HG03520 (cell line): ENCODE results near the gene FITM1.
"Not testable (repeated sequence)": the region's sequence is repeated elsewhere in the genome, so short reads cannot be mapped to it uniquely, and the experiment has no call there.

Experiments
- ATAC-seq: cut with Tn5 transposase; IDR thresholded peaks from one replicate; pipeline ENCODE4 v1.9.1; 2021; ENCODE audit warnings: mild to moderate bottlenecking, moderate library complexity; ENCODE audit not compliant: unreplicated experiment

The FITM1 gene

DNA sequence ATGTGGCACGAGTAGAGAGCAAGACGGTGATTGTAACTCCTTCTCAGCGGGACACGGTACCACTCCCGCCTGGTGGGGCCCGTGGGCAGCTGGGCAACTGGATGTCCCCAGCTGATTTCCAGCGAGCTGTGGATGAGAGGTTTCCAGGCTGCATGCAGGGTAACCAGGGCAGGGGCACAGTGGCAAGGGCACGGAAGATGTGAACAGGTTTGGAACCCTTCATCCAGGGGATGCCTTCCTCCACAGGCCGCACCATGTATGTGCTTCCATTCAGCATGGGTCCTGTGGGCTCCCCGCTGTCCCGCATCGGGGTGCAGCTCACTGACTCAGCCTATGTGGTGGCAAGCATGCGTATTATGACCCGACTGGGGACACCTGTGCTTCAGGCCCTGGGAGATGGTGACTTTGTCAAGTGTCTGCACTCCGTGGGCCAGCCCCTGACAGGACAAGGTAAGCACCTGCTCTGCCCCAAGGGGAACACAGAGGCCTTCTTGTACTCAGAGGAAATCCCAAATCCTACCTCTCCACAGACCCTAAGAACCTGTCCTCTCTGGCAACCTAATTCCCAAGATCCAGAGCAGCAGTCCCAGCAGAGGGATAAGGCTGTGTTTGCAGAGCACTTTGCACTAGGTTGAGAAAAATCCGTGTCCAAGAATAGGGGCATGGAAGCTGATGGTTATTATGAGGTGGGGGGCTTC, 32.1 kb upstream of the FITM1 start:
- no peak for ATAC-seq

- no peak for ATAC-seq
Observed at GRCh38 chr14:24098927-24099813, 31.3 kb upstream of the FITM1 start.

DNA sequence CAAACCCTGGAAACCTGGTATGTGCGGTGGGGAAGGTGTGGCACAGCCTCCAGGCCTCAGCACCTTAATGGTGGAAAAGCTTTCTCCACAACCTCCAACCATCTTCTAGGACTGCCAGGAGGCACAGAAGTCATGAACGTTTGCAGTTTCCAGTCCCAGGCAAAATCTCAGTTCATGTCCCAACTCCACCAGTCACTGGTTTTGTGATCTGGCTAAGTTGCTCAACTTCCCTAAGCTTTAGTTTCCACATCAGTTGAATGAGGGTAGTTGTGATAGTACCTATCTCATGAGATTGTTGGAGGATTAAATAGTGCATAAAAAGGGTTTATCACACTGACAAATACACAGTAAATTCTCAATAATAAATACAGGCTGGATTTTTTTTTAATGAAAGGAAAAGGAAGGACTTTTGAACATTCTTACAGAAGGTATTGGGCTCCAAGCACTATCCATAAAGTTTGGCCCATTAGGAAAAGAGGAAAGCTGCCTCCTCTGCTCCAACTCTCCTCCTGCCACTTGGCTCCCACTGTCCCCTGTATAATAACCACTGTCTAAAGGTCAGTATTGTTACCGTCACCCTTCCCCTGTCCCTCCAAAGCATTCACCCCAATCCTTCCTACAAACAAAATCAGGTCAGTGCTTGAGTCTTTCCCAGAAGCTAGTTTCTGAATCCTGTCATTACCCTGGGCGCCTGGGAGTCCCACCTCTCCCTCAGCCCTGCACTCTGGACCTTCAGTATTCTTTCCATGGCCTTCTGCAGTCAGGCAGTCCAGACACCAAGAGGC, 30.1 kb upstream of the FITM1 start:
- no peak for ATAC-seq

- no peak for ATAC-seq
Observed at GRCh38 chr14:24100982-24101494, 29.4 kb upstream of the FITM1 start.

GRCh38 chr14:24102357-24103048, 28.0 kb upstream of the FITM1 start:
- ATAC-seq, result no peak

DNA sequence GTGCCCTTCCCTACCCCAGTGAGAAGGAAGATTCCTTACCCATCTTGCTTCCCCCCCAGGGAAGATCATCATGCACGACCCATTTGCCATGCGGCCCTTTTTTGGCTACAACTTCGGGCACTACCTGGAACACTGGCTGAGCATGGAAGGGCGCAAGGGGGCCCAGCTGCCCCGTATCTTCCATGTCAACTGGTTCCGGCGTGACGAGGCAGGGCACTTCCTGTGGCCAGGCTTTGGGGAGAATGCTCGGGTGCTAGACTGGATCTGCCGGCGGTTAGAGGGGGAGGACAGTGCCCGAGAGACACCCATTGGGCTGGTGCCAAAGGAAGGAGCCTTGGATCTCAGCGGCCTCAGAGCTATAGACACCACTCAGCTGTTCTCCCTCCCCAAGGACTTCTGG, 27.0 kb upstream of the FITM1 start:
- no peak for ATAC-seq

GRCh38 chr14:24105609-24106239, 24.7 kb upstream of the FITM1 start:
- not testable (repeated sequence) for ATAC-seq

- no peak for ATAC-seq
Observed at GRCh38 chr14:24106672-24107271, 23.7 kb upstream of the FITM1 start.

- ATAC-seq, result no peak
Observed at GRCh38 chr14:24108336-24108874, 22.1 kb upstream of the FITM1 start.

DNA sequence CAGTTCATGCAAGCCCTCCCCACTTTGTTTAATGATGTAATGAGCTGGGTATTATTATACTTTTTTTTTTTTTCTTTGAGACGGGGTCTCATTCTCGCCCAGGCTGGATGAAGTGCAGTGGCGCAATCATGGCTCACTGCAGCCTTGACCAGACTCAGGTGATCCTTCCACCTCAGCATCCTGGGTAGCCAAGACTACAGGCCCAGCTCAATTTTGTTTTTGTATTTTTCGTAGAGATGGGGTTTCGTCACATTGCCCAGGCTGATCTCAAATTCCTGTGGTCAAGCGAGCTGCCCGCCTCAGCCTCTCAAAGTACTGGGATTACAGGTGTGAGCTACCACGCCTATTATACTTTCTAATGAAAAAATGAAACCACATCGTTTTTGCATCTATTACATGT, 20.4 kb upstream of the FITM1 start:
- no peak for ATAC-seq

GRCh38 chr14:24110523-24110922, 19.9 kb upstream of the FITM1 start:
- no peak for ATAC-seq

- ATAC-seq, result no peak
Observed at GRCh38 chr14:24113379-24113800, 17.1 kb upstream of the FITM1 start.

DNA sequence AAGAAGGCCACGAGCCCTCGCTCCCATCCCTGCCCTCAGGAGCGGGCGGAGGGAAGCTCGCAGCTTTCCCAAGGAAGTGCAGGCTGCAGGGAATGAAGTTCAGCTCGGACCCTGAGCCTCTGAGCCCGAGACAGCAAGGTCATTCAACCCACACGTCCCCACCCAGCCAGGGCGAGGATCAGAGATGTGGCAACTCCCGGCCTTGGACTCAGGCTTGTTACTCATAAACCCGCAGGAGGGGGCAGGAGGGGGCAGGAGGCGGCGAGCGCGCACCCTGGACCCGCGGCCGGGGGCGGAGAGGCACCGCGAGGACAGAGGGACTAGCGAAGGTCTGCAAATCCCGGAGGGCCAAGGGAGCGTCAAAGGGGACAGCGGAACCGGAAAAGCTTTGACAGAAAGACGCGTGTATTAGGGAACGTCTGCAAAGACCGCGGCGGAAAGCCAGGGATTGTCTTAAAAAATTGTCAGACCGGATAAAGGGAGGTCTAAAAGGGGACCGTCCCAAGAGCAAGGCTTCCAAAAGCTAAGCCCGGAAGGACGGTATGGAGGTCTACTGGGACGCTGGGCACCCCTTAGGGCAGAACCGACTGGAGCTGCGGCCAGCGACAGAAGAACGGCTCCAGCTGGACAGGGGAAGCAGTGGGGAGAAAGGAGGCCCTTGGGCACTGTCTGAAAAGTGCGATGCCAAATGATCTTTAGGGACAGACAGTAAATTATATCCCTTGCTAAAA, 16.5 kb upstream of the FITM1 start:
- peak; percentile 18 for ATAC-seq

GRCh38 chr14:24114532-24115421, 15.7 kb upstream of the FITM1 start, which contains the start of the genes DCAF11 and NRL:
TSS of gene DCAF11 (plus strand) at chr14:24114777. CDS start at chr14:24115595, 818 bp downstream.
TSS of gene NRL (minus strand) at chr14:24114949. CDS start at chr14:24082848, 32,101 bp downstream.
- ATAC-seq, result peak; percentile 78

GRCh38 chr14:24115422-24116127, 14.9 kb upstream of the FITM1 start:
- ATAC-seq, result no peak

DNA sequence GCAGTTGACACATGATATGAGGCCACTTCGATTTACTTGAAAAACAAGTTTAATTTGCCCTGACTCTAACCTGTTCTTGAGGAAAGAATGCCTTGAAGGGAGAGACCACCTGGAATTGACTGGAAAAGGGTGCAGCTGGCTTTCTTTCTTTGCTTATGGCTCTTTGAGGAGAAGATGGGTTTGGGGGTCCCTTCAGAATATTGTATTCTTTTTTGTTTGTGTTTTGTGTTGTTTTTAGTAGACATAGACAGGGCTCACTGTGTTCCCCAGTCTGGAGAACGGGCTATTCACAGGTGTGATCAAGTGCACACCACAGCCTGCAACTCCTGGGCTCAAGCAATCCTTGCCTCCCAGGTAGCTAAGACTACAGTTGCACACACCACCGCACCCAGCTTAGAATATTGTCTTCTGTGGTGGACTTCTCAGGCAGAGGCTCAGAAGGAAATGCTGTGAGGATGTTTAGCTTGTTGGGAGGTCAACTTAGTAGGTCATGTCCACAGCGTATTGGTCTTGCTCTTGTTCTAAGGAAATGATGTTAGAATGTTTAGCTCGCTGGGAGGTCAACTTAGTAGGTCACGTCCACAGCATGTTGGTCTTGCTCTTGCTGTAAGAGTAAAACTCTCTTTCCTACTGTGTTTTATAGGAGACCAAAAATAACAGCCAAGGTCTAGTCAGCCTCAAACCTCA, 14.2 kb upstream of the FITM1 start:
- no peak for ATAC-seq
